LHCN-M2 (cell line): ENCODE data around the gene HOXA13. TPM values are rescaled to one million over a fixed set of nuclear protein-coding genes. Genes with fewer than 3 reads are reported as not detected.

Source experiments
- DNase-seq: peaks from one replicate; pipeline ENCODE4 v3.0.0-alpha.2; 2012; ENCODE audit warnings: low read depth
- polyA plus RNA-seq: library from polyadenylated mRNA; unstranded; fragments of >200 nt; gene quantifications from one replicate; pipeline ENCODE4 v1.2.1, GENCODE V29; 2012; ENCODE audit warnings: missing spikeins
- total RNA-seq: library from RNA; depleted of rRNA; stranded (reverse); fragments of >200 nt; gene quantifications from 2 replicates; pipeline ENCODE4 v1.2.3, GENCODE V29; 2014; rRNA removed

Gene HOXA13
- total RNA-seq: 0.06 and 0.11 TPM in 2 replicates
- 0.40 TPM for polyA plus RNA-seq

DNA sequence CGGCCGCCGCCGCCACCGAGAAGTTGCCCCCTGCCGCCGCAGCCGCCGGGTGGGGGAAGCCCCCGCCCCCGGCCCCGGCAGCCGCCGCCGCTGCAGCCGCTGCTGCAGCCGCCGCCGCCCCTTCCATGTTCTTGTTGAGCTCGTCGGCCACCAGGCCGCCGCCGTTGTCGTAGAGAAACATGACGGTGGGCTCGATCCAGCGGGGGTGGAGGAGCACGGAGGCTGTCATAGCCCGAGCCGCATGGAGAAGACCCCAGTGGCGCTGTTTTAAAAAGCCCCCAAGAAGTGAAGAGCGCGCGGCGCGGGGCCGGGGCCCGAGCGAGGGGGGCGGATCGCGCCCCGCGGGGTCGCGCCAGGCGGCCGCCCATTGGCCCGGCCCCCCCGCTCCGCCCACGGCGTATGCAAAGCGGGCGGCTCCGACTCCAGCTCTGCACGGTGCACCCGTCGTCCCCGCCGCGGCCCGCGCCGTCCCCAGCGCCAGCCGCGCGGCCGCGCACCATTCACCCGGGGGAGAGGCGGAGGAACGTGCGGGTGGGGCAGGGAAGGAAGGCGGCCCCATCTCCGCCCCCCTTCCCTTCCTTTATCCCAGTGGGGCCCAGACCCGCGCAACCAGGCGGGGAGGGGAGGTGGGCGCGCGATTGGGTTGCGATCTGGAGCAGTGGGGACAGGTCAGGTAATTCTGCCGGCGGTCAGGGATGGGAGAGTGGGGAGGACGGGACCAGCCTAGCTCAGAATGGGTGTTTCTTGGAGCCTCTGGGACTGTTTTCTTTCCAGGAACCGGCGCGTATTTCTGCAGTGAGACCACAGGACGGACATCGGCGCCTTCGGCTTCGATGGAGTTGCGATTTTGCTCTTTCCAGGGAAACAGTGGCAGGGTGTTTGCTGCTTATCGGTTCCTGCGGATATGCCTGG, at the start of gene HOXA13:
HOXA13 (minus strand) TSS at position 243 of the 912 bp plus-strand sequence; CDS start at position 229, 14 bp downstream.
- peak; percentile 35 for DNase-seq

DNA sequence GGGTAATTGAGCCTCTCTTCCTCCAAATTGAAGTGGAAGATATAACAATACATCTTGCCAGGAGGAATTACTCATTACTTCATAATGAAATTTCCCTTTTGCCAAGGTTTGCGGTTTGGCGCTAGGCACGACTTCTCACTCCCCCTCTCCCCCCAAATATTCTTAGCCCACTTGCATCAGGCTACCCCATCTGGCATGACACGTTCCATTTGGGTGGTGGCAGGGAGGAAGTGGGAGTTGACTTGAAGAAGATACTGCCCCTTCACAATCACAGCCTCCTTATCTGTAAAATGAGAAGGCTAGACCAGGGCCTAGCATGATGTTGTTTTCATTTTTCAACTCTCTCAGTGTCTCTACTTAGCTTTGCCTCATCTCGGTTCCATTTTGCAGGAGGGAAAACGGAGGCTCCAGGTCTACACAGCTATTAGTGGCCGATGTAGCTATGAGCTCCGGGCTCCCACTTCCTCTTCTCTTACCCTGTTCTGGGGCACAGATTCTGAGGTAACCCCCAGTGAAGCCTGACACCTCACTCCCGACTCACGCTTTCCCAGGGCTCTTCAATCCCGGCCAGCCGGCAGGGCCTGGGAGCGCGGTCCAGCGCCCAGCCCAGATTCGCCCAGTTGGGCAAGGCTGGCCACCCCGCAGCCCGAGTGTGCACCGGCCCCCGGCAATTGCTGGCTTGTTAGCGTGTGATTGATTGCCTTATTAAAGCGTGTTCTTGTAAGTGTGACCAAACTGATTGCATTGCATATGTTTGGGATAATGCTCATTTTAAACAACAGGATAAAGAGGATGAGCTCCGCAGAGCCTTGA, 49.2 kb upstream of the HOXA13 start:
- peak; percentile 27 for DNase-seq

DNA sequence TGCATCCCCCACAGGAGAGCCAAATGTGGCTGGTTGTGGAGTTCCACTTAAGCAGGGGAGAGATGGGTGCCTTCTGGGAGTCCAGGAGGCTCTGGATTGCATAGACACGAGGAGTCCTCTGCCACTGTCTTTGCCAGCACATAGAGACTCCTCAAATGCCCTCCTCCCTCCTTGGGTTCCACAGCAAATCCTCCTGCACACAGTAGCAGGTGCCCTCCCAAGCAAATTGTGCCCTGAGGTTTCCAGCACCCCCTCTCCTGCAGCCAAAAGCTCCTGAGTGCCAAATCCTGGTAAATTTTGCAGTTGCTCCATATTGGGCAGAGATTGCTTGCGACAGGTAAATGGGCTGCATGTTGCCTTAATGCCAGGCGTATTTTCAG, 48.5 kb upstream of the HOXA13 start:
- DNase-seq: no peak

DNA sequence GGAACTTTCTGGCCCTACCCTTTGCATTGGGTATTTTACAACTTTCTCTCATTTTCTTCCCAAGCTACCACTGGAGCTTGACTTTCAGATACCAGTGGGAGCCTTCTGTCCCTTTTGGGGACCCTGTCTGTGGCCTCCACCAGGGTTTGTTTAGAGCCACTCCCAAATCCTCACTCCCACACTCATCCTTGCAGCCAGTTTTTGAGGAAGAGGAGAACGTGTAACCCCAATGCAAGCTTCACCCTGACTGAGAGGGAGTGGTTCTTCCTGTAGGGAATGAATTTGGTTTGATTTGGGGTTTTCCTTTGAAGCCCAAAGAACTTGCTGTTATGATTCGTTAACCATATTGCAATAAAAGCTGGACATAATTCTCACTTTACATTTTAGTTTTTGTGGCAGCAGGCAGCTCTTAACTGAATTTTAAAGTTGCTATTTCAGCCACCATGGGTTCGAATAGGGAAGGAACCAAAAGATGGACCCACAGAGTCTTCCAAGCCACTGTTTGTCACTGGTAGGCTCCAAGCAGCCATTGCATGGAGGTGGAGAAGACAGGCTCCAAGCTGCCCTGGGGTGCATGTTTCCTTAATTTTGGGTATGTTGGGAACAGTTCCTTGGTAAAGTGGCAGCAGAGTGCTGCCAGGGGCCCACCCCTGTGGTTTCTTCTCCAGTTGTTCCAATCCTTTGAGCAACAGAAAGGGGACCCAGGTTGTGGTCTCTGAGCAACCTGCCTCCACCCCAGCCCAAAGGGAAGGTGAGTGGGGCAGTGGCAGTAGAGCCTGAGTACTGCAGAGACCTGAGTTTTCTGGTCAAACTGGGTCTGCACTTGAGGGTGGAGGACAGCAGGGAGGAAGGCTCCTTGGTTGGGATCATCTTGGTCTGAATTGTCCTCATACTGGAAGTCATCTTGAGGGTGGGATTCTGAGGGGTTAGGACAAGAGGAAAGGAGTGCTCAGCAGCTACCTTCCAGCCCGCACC, 47.8 kb upstream of the HOXA13 start:
- no peak for DNase-seq

DNA sequence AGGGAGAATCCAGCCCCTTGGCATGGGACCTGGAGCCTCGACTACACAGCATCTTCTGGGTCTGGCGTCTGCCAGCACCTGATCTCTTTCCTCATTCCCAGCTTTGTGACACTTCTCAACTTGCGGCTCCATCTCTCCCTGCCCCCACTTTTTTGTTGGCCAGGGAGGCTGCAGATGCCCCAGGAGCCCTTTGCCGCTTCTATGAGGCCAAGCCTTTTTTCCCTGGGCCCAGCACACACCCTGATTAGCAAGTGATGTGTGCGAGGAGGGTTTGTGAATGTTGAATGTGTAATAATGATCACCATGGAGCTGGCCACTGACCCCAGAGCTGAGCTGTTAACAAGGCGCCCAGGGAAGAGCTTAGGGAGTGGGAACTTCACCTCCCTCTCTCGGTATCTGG, 47.1 kb upstream of the HOXA13 start:
- no peak for DNase-seq

GRCh38 chr7:27245798-27246691, 46.2 kb upstream of the HOXA13 start:
- no peak for DNase-seq

GRCh38 chr7:27245124-27245797, 45.4 kb upstream of the HOXA13 start:
- DNase-seq: no peak

- no peak for DNase-seq
Measured at GRCh38 chr7:27244488-27245123, 44.7 kb upstream of the HOXA13 start.

DNA sequence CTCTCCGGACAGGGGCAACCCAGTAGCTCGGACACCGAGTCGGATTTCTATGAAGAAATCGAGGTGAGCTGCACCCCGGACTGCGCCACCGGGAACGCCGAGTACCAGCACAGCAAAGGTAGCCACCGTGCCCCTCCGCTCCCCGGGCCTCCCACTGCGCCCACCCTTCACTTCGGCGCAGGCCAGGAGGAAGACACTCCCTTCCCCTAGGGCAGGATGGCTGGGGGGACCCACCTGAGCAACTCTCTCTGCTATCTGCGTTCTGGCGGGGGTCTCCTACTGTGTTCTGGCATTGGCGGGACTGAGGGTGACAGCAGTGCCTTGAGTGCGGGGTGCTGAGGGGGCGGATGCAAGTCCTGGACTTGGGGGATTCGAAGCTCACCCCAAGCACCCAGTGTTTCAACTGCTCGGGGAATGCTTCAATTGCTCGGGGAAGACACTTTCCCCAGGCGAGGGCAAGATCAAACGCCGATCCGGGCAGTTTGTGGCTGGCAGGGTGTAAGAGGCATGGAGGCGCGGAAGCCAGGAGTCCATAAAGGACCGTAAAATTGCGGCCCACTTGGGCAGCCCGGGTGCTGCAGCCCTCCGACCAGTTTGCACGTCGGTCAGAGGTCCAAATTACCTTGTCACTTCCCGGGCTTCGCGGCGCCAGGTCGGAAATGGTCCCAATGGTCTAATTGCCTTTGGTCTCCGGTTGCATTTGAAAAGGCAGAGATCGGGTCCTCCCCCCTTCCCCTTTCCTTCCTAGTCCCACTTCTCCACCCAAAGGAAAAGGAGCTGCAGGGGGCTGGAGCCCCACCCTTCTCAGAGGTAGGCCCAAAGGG, 43.7 kb upstream of the HOXA13 start:
- no peak for DNase-seq

- no peak for DNase-seq
Measured at GRCh38 chr7:27242555-27243339, 42.9 kb upstream of the HOXA13 start, which contains the start of gene EVX1. Gene EVX1, plus strand, starts transcription at chr7:27242802. Its CDS starts 229 bp downstream, at chr7:27243031.

DNA sequence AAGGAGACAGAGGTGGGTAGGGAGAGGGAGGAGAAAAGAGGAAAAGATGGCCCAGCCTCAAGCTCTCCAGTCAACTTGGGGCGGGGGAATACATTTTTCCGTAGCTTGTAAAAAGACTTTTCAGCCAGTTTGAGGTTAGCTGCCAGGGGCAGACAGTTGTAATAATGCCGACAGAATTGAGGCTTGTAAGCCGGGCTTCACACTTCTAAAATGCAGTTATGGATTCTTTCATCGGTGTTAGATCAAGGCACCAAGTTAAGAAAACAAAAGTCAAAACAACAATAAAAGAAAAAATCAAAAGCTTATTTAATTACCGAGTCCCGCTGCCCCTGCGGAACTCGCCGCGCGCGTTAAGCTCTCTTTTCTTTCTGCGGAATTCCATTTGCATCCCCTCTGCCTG, 42.3 kb upstream of the HOXA13 start:
- DNase-seq: no peak

- no peak for DNase-seq
Measured at GRCh38 chr7:27241189-27242056, 41.5 kb upstream of the HOXA13 start.

- no peak for DNase-seq
Measured at GRCh38 chr7:27240015-27240731, 40.3 kb upstream of the HOXA13 start.

- DNase-seq: no peak
Measured at GRCh38 chr7:27239387-27240014, 39.6 kb upstream of the HOXA13 start.

GRCh38 chr7:27238979-27239386, 39.1 kb upstream of the HOXA13 start:
- DNase-seq: no peak
